ENCODE data around the gene KCNH3. TPM values are rescaled to one million over a fixed set of nuclear protein-coding genes. Genes with fewer than 3 reads are reported as not detected.
A peak's percentile ranks its signal among the peaks of the same experiment; 100 is the strongest.

KCNH3 gene
- total RNA-seq, 4 donors from 2014 or later: 0.57 to 0.83 TPM; not detected in 2

DNA sequence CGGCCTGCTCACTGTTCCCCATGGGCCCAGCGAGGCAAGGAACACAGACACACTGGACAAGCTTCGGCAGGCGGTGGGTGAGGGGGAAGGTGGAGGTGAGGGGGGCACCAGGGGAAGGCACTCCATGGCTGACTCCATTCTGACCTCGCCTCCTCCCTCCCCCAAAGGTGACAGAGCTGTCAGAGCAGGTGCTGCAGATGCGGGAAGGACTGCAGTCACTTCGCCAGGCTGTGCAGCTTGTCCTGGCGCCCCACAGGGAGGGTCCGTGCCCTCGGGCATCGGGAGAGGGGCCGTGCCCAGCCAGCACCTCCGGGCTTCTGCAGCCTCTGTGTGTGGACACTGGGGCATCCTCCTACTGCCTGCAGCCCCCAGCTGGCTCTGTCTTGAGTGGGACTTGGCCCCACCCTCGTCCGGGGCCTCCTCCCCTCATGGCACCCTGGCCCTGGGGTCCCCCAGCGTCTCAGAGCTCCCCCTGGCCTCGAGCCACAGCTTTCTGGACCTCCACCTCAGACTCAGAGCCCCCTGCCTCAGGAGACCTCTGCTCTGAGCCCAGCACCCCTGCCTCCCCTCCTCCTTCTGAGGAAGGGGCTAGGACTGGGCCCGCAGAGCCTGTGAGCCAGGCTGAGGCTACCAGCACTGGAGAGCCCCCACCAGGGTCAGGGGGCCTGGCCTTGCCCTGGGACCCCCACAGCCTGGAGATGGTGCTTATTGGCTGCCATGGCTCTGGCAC, 18.5 kb downstream of the KCNH3 start:
- TF ChIP-seq, protein P1, sequence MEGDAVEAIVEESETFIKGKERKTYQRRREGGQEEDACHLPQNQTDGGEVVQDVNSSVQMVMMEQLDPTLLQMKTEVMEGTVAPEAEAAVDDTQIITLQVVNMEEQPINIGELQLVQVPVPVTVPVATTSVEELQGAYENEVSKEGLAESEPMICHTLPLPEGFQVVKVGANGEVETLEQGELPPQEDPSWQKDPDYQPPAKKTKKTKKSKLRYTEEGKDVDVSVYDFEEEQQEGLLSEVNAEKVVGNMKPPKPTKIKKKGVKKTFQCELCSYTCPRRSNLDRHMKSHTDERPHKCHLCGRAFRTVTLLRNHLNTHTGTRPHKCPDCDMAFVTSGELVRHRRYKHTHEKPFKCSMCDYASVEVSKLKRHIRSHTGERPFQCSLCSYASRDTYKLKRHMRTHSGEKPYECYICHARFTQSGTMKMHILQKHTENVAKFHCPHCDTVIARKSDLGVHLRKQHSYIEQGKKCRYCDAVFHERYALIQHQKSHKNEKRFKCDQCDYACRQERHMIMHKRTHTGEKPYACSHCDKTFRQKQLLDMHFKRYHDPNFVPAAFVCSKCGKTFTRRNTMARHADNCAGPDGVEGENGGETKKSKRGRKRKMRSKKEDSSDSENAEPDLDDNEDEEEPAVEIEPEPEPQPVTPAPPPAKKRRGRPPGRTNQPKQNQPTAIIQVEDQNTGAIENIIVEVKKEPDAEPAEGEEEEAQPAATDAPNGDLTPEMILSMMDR (IDR thresholded peaks at IDR 0.05): no peak
- no peak for TF ChIP-seq POLR2A (IDR thresholded peaks at IDR 0.05)
- H3K4me3 ChIP-seq: no peak overlapping the region
- peak in 1 of 3 donors; percentile 45 for DNase-seq
- no peaks in the 10 kb centered on the region for H3K9me3 ChIP-seq
- peaks cover 0 to 60% (median 0%) of the 10 kb centered on the region in 3 donors for H3K36me3 ChIP-seq
- no peaks in the 10 kb centered on the region for H3K4me1 ChIP-seq
- H3K27me3 ChIP-seq: no peaks in the 10 kb centered on the region
- H3K27ac ChIP-seq: no peak overlapping the region

DNA sequence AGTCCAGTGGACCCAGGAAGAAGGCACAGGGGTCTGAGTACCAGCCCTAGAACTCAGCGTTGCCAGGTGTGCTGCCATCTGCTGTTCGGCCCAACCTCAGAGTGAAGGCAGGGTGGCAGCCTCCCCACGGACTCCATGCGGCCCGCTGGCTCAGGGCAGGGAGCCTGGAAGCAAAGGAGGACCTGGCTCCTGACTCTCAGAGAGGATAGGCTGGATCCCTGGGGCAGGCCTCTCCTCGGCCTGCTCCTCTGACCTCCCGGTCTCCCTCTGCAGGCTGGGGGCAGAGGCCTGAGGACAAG, 19.0 kb downstream of the KCNH3 start:
- H3K4me1 ChIP-seq: no peaks in the 10 kb centered on the region
- H3K4me3 ChIP-seq: no peak overlapping the region
- H3K9me3 ChIP-seq: no peaks in the 10 kb centered on the region
- no peak overlapping the region for H3K27ac ChIP-seq
- no peaks in the 10 kb centered on the region for H3K27me3 ChIP-seq
- TF ChIP-seq, protein P1 (IDR thresholded peaks at IDR 0.05): no peak
- no peak for TF ChIP-seq POLR2A (IDR thresholded peaks at IDR 0.05)
- peak in 1 of 3 donors; percentile 41 for DNase-seq
- peaks cover 0 to 65% (median 0%) of the 10 kb centered on the region in 3 donors for H3K36me3 ChIP-seq

GRCh38 chr12:49558526-49558925, 19.7 kb downstream of the KCNH3 start:
- Histone ChIP-seq H3K9me3 (no peaks in the 10 kb centered on the region), H3K27ac (no peak overlapping the region), H3K36me3 (peaks cover 0 to 72% (median 0%) of the 10 kb centered on the region in 3 donors), H3K4me3 (no peak overlapping the region), H3K27me3 (no peaks in the 10 kb centered on the region), H3K4me1 (no peaks in the 10 kb centered on the region)
- DNase-seq: no peak
- TF ChIP-seq POLR2A (IDR thresholded peaks at IDR 0.05): no peak
- TF ChIP-seq, protein P1 (IDR thresholded peaks at IDR 0.05): no peak

GRCh38 chr12:49559011-49559675, 20.3 kb downstream of the KCNH3 start:
- no peak for TF ChIP-seq POLR2A (IDR thresholded peaks at IDR 0.05)
- TF ChIP-seq, protein P1 (IDR thresholded peaks at IDR 0.05): no peak
- no peak overlapping the region for H3K27ac ChIP-seq
- H3K27me3 ChIP-seq: no peaks in the 10 kb centered on the region
- no peaks in the 10 kb centered on the region for H3K9me3 ChIP-seq
- peaks cover 0 to 78% (median 0%) of the 10 kb centered on the region in 3 donors for H3K36me3 ChIP-seq
- H3K4me1 ChIP-seq: no peaks in the 10 kb centered on the region
- DNase-seq: peak in 1 of 3 donors; percentile 44
- H3K4me3 ChIP-seq: no peak overlapping the region

DNA sequence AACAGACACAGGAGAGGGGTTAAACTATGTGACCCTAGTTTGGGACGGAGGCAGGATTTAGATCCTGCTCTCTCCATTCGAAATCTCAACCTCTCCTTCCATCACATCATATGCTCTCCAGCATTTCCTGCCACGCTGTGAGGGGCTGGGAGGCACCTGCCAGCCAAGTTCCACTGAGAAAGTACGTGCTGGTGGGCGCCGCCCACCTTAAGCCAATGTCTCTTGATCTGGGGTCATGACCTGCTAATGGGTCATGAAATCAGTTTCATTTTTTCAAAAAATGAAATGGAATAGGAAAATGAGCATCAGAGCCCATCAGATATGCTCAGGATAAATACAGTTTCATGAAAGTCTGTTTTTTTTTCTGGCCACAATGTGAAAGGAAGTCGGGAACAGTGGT, 21.9 kb downstream of the KCNH3 start:
- Histone ChIP-seq H3K4me1 (no peaks in the 10 kb centered on the region), H3K36me3 (peaks cover 0 to 93% (median 0%) of the 10 kb centered on the region in 3 donors), H3K4me3 (no peak overlapping the region), H3K27ac (no peak overlapping the region), H3K9me3 (no peaks in the 10 kb centered on the region), H3K27me3 (no peaks in the 10 kb centered on the region)
- TF ChIP-seq, protein P1 (IDR thresholded peaks at IDR 0.05): no peak
- no peak for TF ChIP-seq POLR2A (IDR thresholded peaks at IDR 0.05)
- DNase-seq: no peak

Measured in Peyer's patch (tissue), 4 donors.